Stimulated activated CD4-positive, alpha-beta T cell treated with anti-CD3 and anti-CD28 coated beads, Interleukin-2, amount 100 ng/mL, for 48 hours (primary cell): ENCODE results near the gene PPIL1.
"Not testable (repeated sequence)": the region's sequence is repeated elsewhere in the genome, so short reads cannot be mapped to it uniquely, and the experiment has no call there.

Experiments
- DNase-seq, 2 donors: peaks; one replicate each; pipeline ENCODE4 v3.0.0-alpha.2; 2020

PPIL1 gene

GRCh38 chr6:36813047-36813446 is 61.6 kb downstream of the PPIL1 start:
- not testable (repeated sequence) for DNase-seq

GRCh38 chr6:36809941-36810803 is 64.4 kb downstream of the PPIL1 start:
- no peak for DNase-seq

- DNase-seq, result no peak
These were observed 65.4 kb downstream of the PPIL1 start for GRCh38 chr6:36809156-36809555.

GRCh38 chr6:36808634-36809033 is 66.0 kb downstream of the PPIL1 start:
- DNase-seq, result no peak

GRCh38 chr6:36807750-36808149 is 66.9 kb downstream of the PPIL1 start:
- DNase-seq, result no peak

- no peak for DNase-seq
These were observed 67.5 kb downstream of the PPIL1 start for GRCh38 chr6:36807143-36807542.

- DNase-seq, result no peak
These were observed 68.7 kb downstream of the PPIL1 start for GRCh38 chr6:36805917-36806316.

GRCh38 chr6:36805096-36805797 is 69.4 kb downstream of the PPIL1 start:
- DNase-seq, result no peak
